Fibroblast of peridontal ligament (primary cell): Measurements from ENCODE around the gene ARMS2.

Source experiments
- DNase-seq: peaks from one replicate; pipeline ENCODE4 v3.0.0-alpha.2; 2010; ENCODE audit errors: extremely low read depth

Gene ARMS2

DNA sequence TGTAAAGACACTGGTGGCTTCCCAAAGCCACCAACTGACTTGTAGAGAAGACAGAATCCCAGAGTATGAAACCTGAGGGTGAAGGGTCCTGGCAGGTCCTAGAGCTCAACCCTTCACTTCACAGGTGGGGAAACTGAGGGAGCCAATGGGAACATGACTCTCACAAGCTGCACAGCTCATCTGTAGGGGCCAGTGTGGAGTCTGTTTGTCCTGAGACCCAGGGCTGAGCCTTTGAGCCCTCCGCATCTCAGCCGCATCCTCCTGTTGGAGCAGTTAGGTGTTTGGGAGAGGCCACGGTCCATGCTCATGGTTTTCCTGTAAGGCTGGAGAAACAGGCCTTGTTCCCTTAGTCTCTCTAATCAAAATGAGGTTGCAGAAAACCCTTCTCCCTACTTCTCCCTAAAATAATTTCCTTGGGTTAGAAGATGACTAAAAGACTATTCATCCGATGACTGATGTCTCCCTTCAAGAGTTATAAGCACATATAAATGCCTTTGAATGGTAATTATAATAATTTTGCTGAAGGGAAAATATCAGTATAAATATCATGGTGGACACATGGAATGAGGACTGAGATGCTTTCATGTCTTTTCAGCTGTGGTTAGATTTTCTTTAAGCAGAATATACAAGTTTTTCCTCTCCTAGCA is 17.2 kb downstream of the ARMS2 start:
- DNase-seq: no peak

GRCh38 chr10:122473116-122473515 is 18.7 kb downstream of the ARMS2 start:
- no peak for DNase-seq

GRCh38 chr10:122474131-122474818 is 19.8 kb downstream of the ARMS2 start:
- no peak for DNase-seq

DNA sequence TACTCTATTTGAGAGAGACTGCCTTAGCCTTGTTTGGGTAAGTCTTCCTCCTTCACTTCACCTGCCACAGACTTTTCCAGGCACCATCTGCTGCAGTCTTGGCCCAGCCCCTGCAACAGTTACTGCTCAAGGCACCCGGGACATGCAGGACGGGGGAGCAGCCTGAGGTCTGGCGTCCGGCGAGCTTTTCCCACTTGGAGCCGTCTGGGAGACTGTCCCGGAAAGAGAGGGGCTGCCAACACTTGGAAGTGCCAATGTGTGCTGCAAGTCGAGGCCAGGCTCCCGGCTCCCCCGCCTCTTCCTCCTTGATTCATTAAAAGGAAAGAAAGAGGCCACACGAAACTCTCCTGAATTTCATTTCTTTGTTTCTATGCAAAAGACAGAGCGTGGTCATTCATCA is 20.6 kb downstream of the ARMS2 start:
- no peak for DNase-seq

DNA sequence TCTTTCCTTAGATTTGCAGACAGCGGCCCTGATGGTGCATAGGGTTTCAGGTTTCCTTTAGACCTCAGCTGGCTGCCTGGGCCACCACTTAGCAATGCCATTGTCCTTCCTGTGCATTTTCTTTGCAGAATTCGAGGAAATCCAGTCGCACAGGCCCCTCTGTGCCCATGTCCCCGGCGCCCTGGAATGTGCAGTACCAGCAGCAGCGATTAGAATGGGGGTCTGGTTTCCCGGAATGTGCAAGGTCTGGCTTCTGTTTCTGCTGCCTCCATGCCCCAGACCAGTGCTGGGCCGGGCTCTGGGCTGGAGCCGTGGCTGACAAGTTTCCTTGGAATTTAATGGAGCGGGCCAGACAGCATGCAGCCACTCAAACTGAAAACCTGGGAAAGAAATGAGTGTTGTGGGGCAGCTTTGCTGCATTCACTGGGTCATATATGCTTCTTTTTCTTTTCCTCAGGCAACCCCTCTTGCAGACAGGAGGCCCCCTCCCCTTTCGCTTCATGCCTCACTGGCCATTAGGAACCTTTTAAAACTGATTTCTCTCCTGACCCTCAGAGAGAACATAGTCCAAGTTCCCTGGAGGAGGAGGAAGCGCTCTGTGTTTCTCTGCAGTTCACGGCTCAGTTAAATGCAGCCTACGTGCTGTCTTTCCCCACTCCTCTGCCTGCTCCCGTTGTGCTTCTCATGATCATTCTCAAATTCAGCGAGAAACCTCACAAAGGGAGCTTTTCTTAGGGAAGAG is 21.3 kb downstream of the ARMS2 start:
- DNase-seq: no peak

DNA sequence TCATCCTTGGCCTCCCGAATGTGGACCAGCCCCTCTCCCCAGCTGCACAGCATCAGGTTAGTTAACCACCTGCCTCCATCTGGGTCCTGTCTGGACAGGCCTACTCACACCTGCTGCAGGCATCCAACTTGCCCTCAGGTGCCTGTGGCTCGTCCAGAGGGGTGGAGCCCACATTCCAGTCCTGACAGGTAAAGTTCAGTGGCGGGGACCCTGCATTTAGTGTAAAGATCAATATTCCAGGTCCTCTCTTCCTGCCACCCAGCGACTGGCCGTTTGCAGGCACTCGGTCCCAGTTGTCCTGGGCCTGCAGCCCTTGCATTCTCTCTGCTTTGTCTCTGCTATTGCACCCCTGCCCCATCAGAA is 21.9 kb downstream of the ARMS2 start:
- no peak for DNase-seq

DNA sequence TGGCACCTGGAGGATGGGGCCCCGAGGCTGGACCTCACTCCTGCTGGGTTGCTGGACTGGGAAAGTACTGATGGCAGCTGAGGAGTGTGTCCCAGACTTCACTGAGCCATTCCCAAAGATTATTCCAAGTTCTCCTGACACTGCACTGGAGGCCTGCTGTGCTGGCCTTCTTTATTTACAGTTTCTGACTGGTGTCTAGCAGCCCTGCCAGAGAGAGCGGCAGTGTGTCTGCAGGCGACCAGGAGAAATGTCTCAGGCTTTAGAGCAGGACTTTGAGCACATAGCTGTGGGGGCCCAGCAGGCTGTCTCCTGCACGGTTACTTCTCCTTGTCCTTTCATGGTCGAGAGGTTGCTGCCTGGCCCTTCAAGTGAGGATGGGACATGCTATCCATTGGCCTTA is 23.0 kb downstream of the ARMS2 start:
- DNase-seq: no peak

GRCh38 chr10:122478971-122479370 is 24.5 kb downstream of the ARMS2 start:
- DNase-seq: no peak

DNA sequence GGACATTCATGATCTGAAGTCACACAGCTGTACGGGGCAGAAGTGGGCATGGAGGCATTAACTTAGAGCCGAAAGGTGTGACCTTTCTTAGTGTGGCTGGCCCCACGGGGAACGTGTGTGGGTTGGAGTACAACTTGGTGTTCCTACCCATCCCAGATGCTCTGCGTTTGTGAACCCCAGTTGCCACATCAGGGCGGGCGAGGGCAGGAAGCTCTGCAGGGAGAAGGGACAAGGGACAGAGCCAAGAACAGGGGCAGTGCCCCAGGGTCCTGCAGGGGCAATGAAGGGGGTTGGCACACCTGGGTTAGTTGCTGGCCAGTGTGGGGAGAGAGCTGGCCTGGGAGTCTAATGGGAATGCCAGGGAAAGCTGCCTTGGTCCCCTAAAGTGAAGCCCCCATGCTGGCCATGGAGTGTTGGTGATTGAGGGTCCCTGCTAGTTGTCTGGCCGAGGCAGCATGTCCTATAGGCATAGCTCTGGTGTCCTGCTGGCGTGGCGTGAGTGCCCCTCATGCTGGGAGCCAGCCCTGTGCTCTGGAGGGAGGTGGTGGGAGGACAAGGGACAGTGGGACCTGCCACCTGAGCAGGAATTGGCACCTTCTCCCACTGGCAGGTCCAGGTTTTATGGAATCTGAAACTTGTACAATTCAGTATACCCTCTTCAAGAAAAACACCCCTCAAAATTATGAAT is 25.8 kb downstream of the ARMS2 start:
- no peak for DNase-seq

DNA sequence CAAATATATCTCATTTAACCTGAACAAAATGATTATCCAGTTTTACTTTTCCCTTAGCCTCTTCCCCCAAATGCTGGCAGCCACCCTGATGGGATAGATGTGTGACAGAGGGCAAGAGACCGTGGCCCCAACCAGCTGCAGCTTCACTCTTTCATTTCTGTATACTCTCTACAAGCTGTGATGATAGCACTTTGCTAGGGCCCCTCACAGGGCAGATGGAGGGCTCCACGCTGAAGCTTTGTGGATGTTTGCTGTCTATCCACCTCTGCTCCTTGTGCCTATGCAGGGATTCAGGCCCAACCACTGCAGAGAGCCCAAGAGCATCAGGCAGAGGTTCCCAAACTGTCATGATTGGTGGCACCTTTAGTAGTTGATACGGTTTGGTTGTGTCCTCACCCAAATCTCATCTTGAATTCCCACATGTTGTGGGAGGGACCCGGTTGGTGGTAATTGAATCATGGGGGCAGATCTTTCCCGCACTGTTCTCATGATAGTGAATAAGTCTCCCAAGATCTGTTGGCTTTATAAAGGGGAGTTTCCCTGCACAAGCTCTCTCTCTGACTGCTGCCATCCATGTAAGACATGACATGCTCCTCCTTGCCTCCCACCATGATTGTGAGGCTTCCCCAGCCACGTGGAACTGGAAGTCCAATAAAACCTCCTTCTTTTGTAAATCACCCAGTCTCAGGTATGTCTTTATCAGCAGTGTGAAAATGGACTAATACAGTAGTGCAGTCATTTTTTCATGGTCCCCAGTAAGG is 27.0 kb downstream of the ARMS2 start:
- DNase-seq: no peak

- no peak for DNase-seq
Measured at GRCh38 chr10:122484276-122485060, 30.0 kb downstream of the ARMS2 start.

- DNase-seq: no peak
Measured at GRCh38 chr10:122485670-122486069, 31.2 kb downstream of the ARMS2 start.

GRCh38 chr10:122486406-122487080 is 32.1 kb downstream of the ARMS2 start:
- DNase-seq: no peak

DNA sequence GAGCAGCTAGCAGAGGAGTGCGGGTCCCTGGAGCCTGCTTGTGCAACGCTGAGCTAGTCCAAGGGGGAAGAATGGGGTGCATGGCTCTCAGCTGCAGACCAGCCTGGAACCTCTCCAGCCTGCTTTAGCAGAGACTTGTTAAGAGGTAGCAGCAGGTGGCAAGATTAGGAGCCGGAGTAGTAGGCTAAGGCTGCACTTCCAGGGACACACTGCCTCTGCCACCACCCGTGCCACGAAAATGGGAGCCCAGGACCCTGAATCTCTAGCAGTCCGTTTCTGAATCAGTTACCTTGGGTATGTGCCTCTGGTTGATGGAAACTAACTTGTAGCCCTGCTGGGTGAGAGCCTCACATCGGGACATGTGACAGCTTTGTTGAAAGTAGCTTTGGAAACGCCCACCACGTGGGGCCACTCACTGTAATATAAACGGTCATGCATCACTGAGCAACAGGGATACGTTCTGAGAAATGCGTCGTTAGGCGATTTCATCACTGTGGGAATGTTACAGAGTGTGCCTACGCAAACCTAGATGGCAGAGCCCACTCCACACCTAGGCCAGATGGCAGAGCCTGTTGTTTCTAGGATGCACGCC is 32.8 kb downstream of the ARMS2 start:
- peak; percentile 72 for DNase-seq

DNA sequence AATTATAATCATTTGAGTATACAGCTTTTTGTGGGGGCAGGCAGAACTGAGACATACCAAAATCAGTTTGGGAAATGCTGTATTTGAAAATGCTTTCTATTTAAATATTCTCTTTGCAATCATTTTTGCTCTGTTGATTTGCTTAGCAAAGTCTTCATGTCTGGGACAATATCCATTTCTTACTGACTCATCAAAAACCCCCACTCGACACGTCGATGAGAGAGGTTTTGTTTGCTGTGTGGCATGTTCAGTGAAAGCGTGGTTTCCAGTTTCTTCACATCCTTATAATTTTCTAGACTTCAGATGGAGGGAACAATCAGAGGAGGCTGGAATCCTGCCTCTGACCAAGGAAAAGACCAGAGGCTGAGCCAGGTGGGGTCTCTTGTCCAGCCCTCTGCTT is 35.8 kb downstream of the ARMS2 start:
- peak; percentile 84 for DNase-seq

DNA sequence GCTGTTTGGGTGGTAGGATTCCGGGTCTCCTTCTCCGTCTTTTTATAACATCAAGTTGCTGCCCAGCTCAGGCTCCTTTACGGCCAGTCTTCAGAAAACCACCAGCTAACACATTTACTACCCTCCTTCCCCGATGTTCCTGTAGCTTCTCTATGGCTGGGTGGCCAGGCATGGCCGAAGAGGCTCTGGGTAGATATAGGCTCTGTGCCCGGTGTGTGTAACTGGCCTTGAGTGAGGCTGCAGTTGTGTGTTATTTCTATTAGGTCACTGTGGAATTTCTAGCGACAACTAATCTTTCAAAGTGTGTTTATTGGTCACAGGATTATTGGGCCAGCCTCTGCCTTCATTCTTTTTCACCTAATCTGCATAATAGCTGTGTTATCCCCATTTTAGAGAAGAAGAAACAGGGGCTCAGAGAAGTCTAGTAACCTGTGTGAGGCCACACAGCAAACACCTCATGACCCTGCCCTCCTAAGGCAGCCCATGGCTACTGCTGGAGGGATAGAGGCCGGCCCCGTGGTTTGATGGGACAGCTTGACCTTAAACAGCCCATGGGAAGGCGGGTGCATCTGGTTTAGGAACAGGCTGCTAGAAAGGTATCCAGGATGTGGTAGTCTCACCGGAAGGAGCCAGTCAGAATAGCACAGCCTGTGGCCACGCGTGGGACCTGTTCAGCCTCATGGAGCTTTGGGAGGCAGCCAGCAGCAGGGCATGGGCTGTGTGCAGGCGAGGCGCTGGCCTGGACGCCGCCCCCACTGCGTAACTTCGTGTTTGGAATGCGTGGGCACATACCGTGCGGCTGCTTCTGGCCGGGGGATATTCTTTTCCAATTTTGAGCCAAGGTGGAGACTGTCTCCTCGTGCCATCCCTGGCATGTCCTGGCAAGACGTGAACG is 36.6 kb downstream of the ARMS2 start:
- DNase-seq: no peak

- no peak for DNase-seq
Measured at GRCh38 chr10:122492006-122492405, 37.6 kb downstream of the ARMS2 start.

DNA sequence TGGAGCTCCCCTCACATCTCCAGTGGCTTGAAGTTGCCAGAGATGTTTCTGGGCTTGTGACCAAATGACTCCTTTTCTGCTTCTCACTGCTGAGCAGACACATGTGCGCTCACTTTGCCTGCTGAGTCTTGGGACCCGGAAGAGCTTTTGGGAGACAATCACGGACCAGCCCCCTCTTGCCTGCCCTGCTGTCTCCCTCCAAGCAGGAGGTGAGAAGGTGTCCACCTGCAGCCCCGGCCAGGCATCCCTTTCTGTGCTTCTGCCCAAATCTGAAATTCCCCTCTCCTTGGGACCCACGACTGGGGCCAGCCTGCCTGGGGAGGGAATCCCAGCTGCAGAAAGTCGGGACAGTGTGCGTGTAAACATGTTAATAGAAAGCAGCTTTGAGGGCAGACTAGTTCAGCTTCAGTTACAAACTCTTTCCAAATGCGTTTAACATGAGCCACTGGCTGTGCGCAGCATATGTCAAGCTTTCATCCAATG is 38.6 kb downstream of the ARMS2 start:
- DNase-seq: peak; percentile 90

GRCh38 chr10:122493761-122494160 is 39.3 kb downstream of the ARMS2 start:
- no peak for DNase-seq
